Dedifferentiated amniotic fluid mesenchymal stem cell (primary cell): ENCODE data around the gene GPANK1.

ENCODE experiments used
- DNase-seq: peaks from one replicate; pipeline ENCODE4 v3.0.0-alpha.2; 2016; ENCODE audit errors: extremely low spot score

GPANK1 gene

GRCh38 chr6:31691078-31691463 is 26.3 kb upstream of the GPANK1 start:
- no peak for DNase-seq

GRCh38 chr6:31690231-31691077 is 25.7 kb upstream of the GPANK1 start:
- DNase-seq = no peak

- no peak for DNase-seq
Observed at GRCh38 chr6:31689249-31690110, 24.7 kb upstream of the GPANK1 start.

GRCh38 chr6:31687860-31688693 is 23.3 kb upstream of the GPANK1 start:
- DNase-seq = no peak

GRCh38 chr6:31687321-31687720 is 22.5 kb upstream of the GPANK1 start:
- DNase-seq = no peak

- no peak for DNase-seq
Observed at GRCh38 chr6:31686483-31686882, 21.7 kb upstream of the GPANK1 start.

GRCh38 chr6:31683591-31683990 is 18.8 kb upstream of the GPANK1 start:
- no peak for DNase-seq

GRCh38 chr6:31681135-31681671 is 16.4 kb upstream of the GPANK1 start:
- no peak for DNase-seq

GRCh38 chr6:31680226-31681134 is 15.7 kb upstream of the GPANK1 start, which contains the start of gene LY6G5C:
Gene LY6G5C, minus strand, starts transcription at chr6:31681067. Its CDS starts 694 bp downstream, at chr6:31680373.
- peak; percentile 90 for DNase-seq

- no peak for DNase-seq
Observed at GRCh38 chr6:31677955-31678354, 13.2 kb upstream of the GPANK1 start.

- DNase-seq = no peak
Observed at GRCh38 chr6:31676904-31677303, 12.1 kb upstream of the GPANK1 start.

- DNase-seq = no peak
Observed at GRCh38 chr6:31676322-31676903, 11.6 kb upstream of the GPANK1 start.

GRCh38 chr6:31669676-31670075 is 4.9 kb upstream of the GPANK1 start, which contains the start of gene LY6G5B:
Gene LY6G5B, plus strand, starts transcription at chr6:31669976. Its CDS starts 975 bp downstream, at chr6:31670951.
- no peak for DNase-seq

GRCh38 chr6:31666337-31666965 is 1.7 kb upstream of the GPANK1 start:
- no peak for DNase-seq

- peak; percentile 98 for DNase-seq
Observed at GRCh38 chr6:31665501-31666336, 922 bp upstream of the GPANK1 start, which contains the start of gene CSNK2B. Gene CSNK2B, plus strand, starts transcription at chr6:31666080. Its CDS starts 752 bp downstream, at chr6:31666832.

GRCh38 chr6:31663961-31664789 is 622 bp downstream of the GPANK1 start:
- DNase-seq = peak; percentile 45

GRCh38 chr6:31663126-31663960 is 1.5 kb downstream of the GPANK1 start:
- no peak for DNase-seq
